Astrocyte (in vitro differentiated cells and primary cell): ENCODE results near the gene PPM1G. TPM values are rescaled to one million over a fixed set of nuclear protein-coding genes. Genes with fewer than 3 reads are reported as not detected.

ENCODE experiments used
- DNase-seq: peaks from one replicate; pipeline ENCODE4 v3.0.0-alpha.2; 2010; ENCODE audit warnings: low read depth
- FAIRE-seq: peaks from 2 replicates; lab custom pipeline; 2011; peaks lifted over from hg19 to GRCh38; lab: Jason Lieb, UNC
- H2AFZ ChIP-seq: 2 replicates; pipeline ENCODE4 v1.6.0; 2012; ENCODE audit warnings: low read depth, low read length, inconsistent platforms
- H3K27ac ChIP-seq: 2 replicates; pipeline ENCODE4 v1.5.1; 2011; ENCODE audit warnings: low read depth, low read length, inconsistent platforms
- H3K27me3 ChIP-seq: 2 replicates; pipeline ENCODE4 v1.6.0; 2011; ENCODE audit warnings: low read length, inconsistent platforms; ENCODE audit not compliant: insufficient read depth
- H3K36me3 ChIP-seq: 2 replicates; pipeline ENCODE4 v1.5.1; 2011; ENCODE audit warnings: low read length, inconsistent platforms; ENCODE audit not compliant: insufficient read depth
- H3K4me1 ChIP-seq: 2 replicates; pipeline ENCODE4 v1.5.1; 2011; ENCODE audit warnings: low read length, inconsistent platforms; ENCODE audit not compliant: insufficient read depth
- H3K4me2 ChIP-seq: 2 replicates; pipeline ENCODE4 v1.6.0; 2012; ENCODE audit warnings: low read length, inconsistent platforms
- H3K4me3 ChIP-seq: 2 replicates; pipeline ENCODE4 v1.5.1; 2011; ENCODE audit warnings: low read depth, mild to moderate bottlenecking, low read length, inconsistent platforms; ENCODE audit not compliant: insufficient read depth
- H3K79me2 ChIP-seq: 2 replicates; pipeline ENCODE4 v1.6.0; 2012; ENCODE audit warnings: mild to moderate bottlenecking, low read length, inconsistent platforms; ENCODE audit not compliant: insufficient read depth
- H3K9ac ChIP-seq: 2 replicates; pipeline ENCODE4 v1.6.0; 2012; ENCODE audit warnings: mild to moderate bottlenecking, low read length, inconsistent platforms
- H3K9me3 ChIP-seq: 2 replicates; pipeline ENCODE4 v1.5.1; 2012; ENCODE audit warnings: low read depth, mild to moderate bottlenecking, low read length, inconsistent platforms; ENCODE audit not compliant: insufficient read depth
- H4K20me1 ChIP-seq: 2 replicates; pipeline ENCODE4 v1.6.0; 2012; ENCODE audit warnings: low read length, inconsistent platforms; ENCODE audit not compliant: insufficient read depth
- H3K27ac Mint-ChIP-seq: one replicate; pipeline ENCODE4 v1.8.0; 2021; ENCODE audit warnings: mild to moderate bottlenecking, mixed read lengths; ENCODE audit not compliant: unreplicated experiment
- H3K27me3 Mint-ChIP-seq: one replicate; pipeline ENCODE4 v1.8.0; 2021; ENCODE audit warnings: low read depth, mixed read lengths; ENCODE audit not compliant: unreplicated experiment
- H3K36me3 Mint-ChIP-seq: one replicate; pipeline ENCODE4 v1.8.0; 2021; ENCODE audit warnings: low read depth, mixed read lengths; ENCODE audit not compliant: unreplicated experiment
- H3K4me1 Mint-ChIP-seq: one replicate; pipeline ENCODE4 v1.8.0; 2021; ENCODE audit warnings: low read depth, mixed read lengths; ENCODE audit not compliant: unreplicated experiment
- H3K4me3 Mint-ChIP-seq: one replicate; pipeline ENCODE4 v1.8.0; 2021; ENCODE audit warnings: mild to moderate bottlenecking, moderate library complexity, mixed read lengths; ENCODE audit not compliant: unreplicated experiment
- H3K9me3 Mint-ChIP-seq: one replicate; pipeline ENCODE4 v1.8.0; 2021; ENCODE audit warnings: mild to moderate bottlenecking, mixed read lengths; ENCODE audit not compliant: unreplicated experiment
- CTCF ChIP-seq: IDR thresholded peaks from 2 replicates; pipeline ENCODE4 v1.5.1; 2011; ENCODE audit warnings: low read depth, mild to moderate bottlenecking, inconsistent platforms, low read length, moderate library complexity; ENCODE audit not compliant: insufficient read depth
- EZH2 ChIP-seq: IDR thresholded peaks from 2 replicates; pipeline ENCODE4 v1.6.1; 2012; ENCODE audit warnings: mild to moderate bottlenecking, low read length, inconsistent platforms; ENCODE audit not compliant: insufficient read depth
- total RNA-seq: library from RNA; stranded (reverse); gene quantifications from 2 replicates; pipeline ENCODE4 v1.2.1, GENCODE V29; 2021

Gene PPM1G
- total RNA-seq, 1 donor from 2014 or later, result 79.0 TPM

DNA sequence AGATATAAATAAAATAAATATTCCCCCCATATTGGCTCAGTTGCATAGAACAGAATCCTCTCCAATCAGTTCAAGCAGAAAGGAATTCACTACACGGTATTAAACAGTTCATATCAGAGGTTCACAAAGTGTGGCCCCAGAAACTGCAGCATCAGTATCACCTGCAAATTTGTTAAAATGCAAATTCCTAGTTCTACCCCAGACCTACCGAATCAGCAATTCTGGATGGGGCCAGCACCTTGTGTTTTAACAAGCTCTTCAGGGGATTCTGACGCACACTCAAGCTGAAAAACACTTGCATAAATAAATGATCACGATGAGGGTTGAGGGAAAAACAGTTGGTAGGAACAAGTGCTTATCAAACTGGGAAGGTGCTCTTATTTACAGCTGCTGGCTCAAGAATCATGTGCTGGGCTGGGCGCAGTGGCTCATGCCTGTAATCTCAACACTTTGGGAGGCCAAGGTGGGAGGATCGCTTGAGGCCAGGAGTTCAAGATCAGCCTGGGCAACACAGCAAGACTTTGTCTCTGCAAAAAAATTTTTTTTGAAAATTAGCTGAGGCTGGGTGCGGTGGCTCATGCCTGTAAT lies 59.2 kb downstream of the PPM1G start:
- Mint-ChIP-seq H3K36me3 (no peaks in the 10 kb centered on the region), H3K4me3 (no peak overlapping the region), H3K27me3 (no peaks in the 10 kb centered on the region), H3K27ac (no peak overlapping the region), H3K4me1 (peaks cover 16% of the 10 kb centered on the region), H3K9me3 (no peaks in the 10 kb centered on the region)
- Histone ChIP-seq H3K9me3 (no peaks in the 10 kb centered on the region), H3K4me2 (no peak overlapping the region), H3K79me2 (peaks cover 94% of the 10 kb centered on the region), H3K4me3 (no peak overlapping the region), H3K27me3 (no peaks in the 10 kb centered on the region), H3K9ac (no peak overlapping the region), H3K4me1 (no peaks in the 10 kb centered on the region), H4K20me1 (peaks cover 42% of the 10 kb centered on the region), H3K36me3 (no peaks in the 10 kb centered on the region), H2AFZ (no peak overlapping the region), H3K27ac (no peak overlapping the region)
- FAIRE-seq (no peak), DNase-seq (no peak)
- TF ChIP-seq CTCF, result no peak

GRCh38 chr2:27347641-27348040 lies 61.8 kb downstream of the PPM1G start:
- peaks cover 55% of the 10 kb centered on the region for H4K20me1 ChIP-seq
- peaks cover 2% of the 10 kb centered on the region for H3K4me1 Mint-ChIP-seq

More at GRCh38 chr2:27347641-27348040, 61.8 kb downstream of the PPM1G start:
- no peak for TF ChIP-seq EZH2
- no peak for TF ChIP-seq CTCF
- Histone ChIP-seq H3K36me3 (no peaks in the 10 kb centered on the region), H2AFZ (no peak overlapping the region), H3K4me2 (no peak overlapping the region), H3K4me1 (no peaks in the 10 kb centered on the region), H3K79me2 (peaks cover 91% of the 10 kb centered on the region), H3K4me3 (no peak overlapping the region), H3K27ac (no peak overlapping the region), H3K27me3 (no peaks in the 10 kb centered on the region), H3K9ac (no peak overlapping the region), H3K9me3 (no peaks in the 10 kb centered on the region)
- no peaks in the 10 kb centered on the region for H3K9me3 Mint-ChIP-seq
- no peak for FAIRE-seq
- DNase-seq, result no peak
- H3K27ac Mint-ChIP-seq, result no peak overlapping the region
- H3K27me3 Mint-ChIP-seq, result no peaks in the 10 kb centered on the region
- H3K36me3 Mint-ChIP-seq, result no peaks in the 10 kb centered on the region
- no peak overlapping the region for H3K4me3 Mint-ChIP-seq
